Activated T-helper 1 cell treated with anti-CD3 and anti-CD28 coated beads, Interleukin-12 subunit alpha, Interleukin-12 subunit beta, Interleukin-2, Interleukin-4 antibody, amounts not matched to agents 30 ng/mL and 10 ng/mL and 1 ng/mL, durations not matched to agents 14 hours and 24 hours and 36 hours (primary cell): ENCODE results near the gene UBE2E3. TPM values are rescaled to one million over a fixed set of nuclear protein-coding genes. Genes with fewer than 3 reads are reported as not detected.
A peak's percentile ranks its signal among the peaks of the same experiment; 100 is the strongest.
"Not testable (repeated sequence)": the region's sequence is repeated elsewhere in the genome, so short reads cannot be mapped to it uniquely, and the experiment has no call there.

ENCODE experiments used
- DNase-seq: peaks from one replicate; pipeline ENCODE4 v3.0.0; 2021; ENCODE audit warnings: low spot score
- H3K27ac Mint-ChIP-seq: one replicate; pipeline ENCODE4 v1.8.0; 2021; ENCODE audit warnings: mild to moderate bottlenecking, mixed read lengths
- H3K27me3 Mint-ChIP-seq: one replicate; pipeline ENCODE4 v1.8.0; 2022; ENCODE audit warnings: mild to moderate bottlenecking, moderate library complexity, mixed read lengths; ENCODE audit not compliant: insufficient read depth
- H3K36me3 Mint-ChIP-seq: one replicate; pipeline ENCODE4 v1.8.0; 2021; ENCODE audit warnings: low read depth, mixed read lengths
- H3K4me1 Mint-ChIP-seq: one replicate; pipeline ENCODE4 v1.8.0; 2021; ENCODE audit warnings: low read depth, mixed read lengths
- H3K4me3 Mint-ChIP-seq: one replicate; pipeline ENCODE4 v1.8.0; 2021; ENCODE audit warnings: mild to moderate bottlenecking, moderate library complexity, mixed read lengths
- H3K9me3 Mint-ChIP-seq: one replicate; pipeline ENCODE4 v1.8.0; 2021; ENCODE audit warnings: mixed read lengths
- intact Hi-C: fragments of 100-400 bp; cut with micrococcal nuclease; formaldehyde crosslinking; loops from one replicate; pipeline ENCODE4 v1.15.1; 2024
- total RNA-seq: library from RNA; stranded (reverse); gene quantifications from 2 replicates; pipeline ENCODE4 v1.2.3, GENCODE V29; 2022

Gene UBE2E3
- total RNA-seq, 1 donor from 2014 or later = 49.8 TPM

DNA sequence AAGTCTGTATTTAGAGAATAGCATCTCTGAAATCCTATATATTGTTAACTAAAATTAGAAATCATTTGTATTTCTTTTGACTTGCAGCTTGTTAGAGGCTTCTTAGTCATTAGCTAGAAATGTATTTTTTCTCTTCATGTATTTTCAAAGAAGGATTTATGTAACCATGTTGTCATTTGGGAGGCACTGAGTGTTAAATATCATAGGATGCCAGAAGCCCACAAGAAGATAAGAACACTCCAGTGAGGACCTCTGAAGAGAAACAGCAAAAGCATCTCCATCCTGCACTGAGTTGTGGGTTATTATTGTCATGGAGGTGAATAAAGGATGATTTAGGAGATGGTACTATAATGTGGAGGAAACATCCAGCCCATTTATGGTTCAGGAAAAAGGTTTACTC, 93.5 kb downstream of the UBE2E3 start:
- Mint-ChIP-seq H3K4me3 (no peak overlapping the region), H3K36me3 (no peaks in the 10 kb centered on the region), H3K4me1 (peaks cover 13% of the 10 kb centered on the region), H3K9me3 (no peaks in the 10 kb centered on the region), H3K27ac (no peak overlapping the region), H3K27me3 (no peaks in the 10 kb centered on the region)
- intact Hi-C loops = no loop called here
- no peak for DNase-seq

DNA sequence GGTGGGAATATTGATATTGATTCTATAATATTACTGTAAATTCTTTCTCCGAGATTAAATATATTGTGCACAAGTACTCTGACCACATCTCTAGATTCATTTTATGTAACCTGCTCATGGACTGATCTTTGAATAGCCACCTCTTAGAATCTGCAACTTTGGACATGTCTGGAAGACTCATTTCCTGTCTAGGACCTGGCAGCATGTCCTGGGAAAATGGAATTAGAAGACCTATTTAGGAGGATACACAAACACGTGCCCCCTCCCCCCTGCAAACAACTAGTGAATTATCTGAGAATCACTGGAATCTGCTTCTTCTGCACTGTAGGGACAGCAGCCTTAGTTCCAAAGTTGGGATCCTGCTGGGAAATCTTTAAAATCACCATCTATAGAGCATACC, 94.1 kb downstream of the UBE2E3 start:
- no peaks in the 10 kb centered on the region for H3K9me3 Mint-ChIP-seq
- DNase-seq = no peak
- H3K4me1 Mint-ChIP-seq = peaks cover 13% of the 10 kb centered on the region
- no peak overlapping the region for H3K4me3 Mint-ChIP-seq
- H3K36me3 Mint-ChIP-seq = no peaks in the 10 kb centered on the region
- intact Hi-C loops = no loop called here
- no peak overlapping the region for H3K27ac Mint-ChIP-seq
- H3K27me3 Mint-ChIP-seq = no peaks in the 10 kb centered on the region

DNA sequence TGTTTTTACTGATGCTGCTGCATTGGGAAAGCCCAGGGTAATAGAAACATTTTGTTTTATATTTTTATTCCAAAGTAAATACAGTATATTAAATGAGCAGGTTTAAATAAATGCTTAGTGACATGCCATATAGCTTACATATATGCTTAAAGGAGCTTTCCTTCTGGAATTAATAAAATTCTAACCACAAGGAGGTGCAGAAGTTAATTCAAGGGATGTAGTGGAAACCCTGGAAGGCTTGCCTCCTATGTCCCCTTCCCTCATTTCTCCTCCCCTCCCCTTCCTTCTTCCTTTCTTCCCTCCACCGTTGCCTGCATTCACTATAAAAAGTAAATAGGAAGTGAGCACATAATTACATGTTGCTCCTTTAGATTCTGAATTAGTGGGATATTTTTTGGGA, 96.3 kb downstream of the UBE2E3 start:
- Mint-ChIP-seq H3K36me3 (no peaks in the 10 kb centered on the region), H3K9me3 (no peaks in the 10 kb centered on the region), H3K27me3 (no peaks in the 10 kb centered on the region), H3K4me3 (no peak overlapping the region), H3K4me1 (peaks cover 13% of the 10 kb centered on the region), H3K27ac (no peak overlapping the region)
- DNase-seq = no peak
- intact Hi-C loops = loop anchor here (1.0 to 2.0 kb wide), 5 partner anchors 392 to 1000 kb away; no protein-coding TSS in a partner anchor

DNA sequence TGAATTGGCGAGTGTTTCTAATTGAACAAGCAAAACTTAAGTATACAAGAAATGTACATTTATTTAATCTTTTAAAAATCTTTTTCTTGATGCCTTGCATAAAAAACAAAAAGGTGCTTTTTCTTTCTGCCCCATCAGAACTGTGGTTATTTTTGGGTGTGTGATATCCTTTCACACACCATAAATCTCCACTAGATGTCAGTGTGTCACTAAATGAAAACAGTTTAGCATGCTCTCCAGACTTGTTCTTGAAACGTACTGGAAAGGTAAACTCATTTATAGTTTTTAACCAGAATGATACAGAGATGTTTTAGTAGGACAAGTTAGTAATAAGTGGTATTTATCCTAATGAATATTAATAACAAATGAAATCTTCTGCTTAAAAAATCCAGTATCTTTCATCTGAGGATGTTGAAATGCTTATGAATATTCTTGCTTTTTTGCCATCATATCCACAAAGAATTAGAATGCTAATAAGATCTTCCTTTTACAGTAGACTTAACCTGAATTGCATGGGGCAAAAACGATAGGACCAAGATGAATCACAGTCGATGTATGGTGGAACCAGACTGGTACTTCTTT, 96.8 kb downstream of the UBE2E3 start:
- Mint-ChIP-seq H3K27ac (no peak overlapping the region), H3K36me3 (no peaks in the 10 kb centered on the region), H3K27me3 (no peaks in the 10 kb centered on the region), H3K9me3 (no peaks in the 10 kb centered on the region), H3K4me1 (peaks cover 12% of the 10 kb centered on the region), H3K4me3 (no peak overlapping the region)
- intact Hi-C loops = loop anchor here (1.0 to 2.0 kb wide), 5 partner anchors 391 to 1000 kb away; no protein-coding TSS in a partner anchor
- DNase-seq = no peak

DNA sequence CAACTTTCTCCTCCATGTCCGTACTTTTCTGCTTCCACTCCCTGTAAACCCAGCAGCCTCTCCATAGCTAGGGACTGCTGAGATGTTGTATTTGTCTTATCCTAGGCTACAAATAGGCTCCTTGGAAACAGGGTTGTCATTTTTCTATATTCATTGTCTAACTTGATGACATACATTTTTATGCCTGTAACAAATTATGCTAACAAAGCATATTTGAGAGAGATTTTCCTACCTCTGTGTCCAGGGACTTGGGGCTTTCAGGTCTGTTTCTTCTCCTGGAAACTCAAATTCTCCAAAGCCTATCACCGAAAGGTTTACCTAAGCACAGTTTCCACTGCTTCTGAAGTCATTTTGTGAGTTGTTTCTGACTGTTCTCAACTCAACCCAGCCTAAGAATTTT, 102.7 kb downstream of the UBE2E3 start:
- H3K36me3 Mint-ChIP-seq = no peaks in the 10 kb centered on the region
- H3K4me1 Mint-ChIP-seq = no peaks in the 10 kb centered on the region
- intact Hi-C loops = no loop called here
- H3K4me3 Mint-ChIP-seq = no peak overlapping the region
- no peak for DNase-seq
- H3K27me3 Mint-ChIP-seq = peaks cover 2% of the 10 kb centered on the region
- H3K9me3 Mint-ChIP-seq = no peaks in the 10 kb centered on the region
- no peak overlapping the region for H3K27ac Mint-ChIP-seq

DNA sequence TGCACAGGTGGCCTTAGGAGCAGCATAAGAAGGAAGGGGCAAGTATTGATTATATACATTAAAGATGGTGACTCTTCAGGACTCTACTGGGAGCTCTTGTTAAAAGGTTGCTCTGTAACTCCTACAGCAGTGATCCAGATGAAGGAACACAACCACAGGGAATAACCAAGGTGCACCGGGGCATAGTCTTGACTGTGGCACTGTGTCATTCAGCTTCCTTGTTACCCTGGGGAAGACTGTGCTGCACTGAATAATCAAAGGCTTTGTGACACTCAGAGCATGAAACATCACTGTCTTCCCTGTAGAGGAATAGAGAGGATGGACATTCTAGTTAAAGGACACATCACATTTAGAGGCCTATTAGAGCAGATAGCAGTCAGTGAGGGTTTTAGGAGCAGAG, 105.3 kb downstream of the UBE2E3 start:
- DNase-seq = no peak
- H3K36me3 Mint-ChIP-seq = peaks cover 2% of the 10 kb centered on the region
- no peaks in the 10 kb centered on the region for H3K9me3 Mint-ChIP-seq
- no peak overlapping the region for H3K27ac Mint-ChIP-seq
- H3K4me3 Mint-ChIP-seq = no peak overlapping the region
- H3K4me1 Mint-ChIP-seq = no peaks in the 10 kb centered on the region
- intact Hi-C loops = no loop called here
- H3K27me3 Mint-ChIP-seq = peaks cover 2% of the 10 kb centered on the region

DNA sequence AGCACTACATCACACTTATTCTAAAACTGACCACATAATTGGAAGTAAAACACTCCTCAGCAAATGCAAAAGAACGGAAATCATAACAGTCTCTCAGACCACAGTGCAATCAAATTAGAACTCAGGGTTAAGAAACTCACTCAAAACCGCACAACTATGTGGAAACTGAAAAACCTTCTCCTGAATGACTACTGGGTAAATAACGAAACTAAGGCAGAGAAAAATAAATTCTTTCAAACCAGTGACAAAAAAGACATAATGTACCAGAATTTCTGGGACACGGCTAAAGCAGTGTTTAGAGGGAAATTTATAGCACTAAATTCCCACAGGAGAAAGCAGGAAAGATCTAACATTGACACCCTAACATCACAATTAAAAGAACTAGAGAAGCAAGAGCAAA, 111.5 kb downstream of the UBE2E3 start:
- H3K4me1 Mint-ChIP-seq, H3K27me3 Mint-ChIP-seq, intact Hi-C loops, H3K36me3 Mint-ChIP-seq, H3K4me3 Mint-ChIP-seq, DNase-seq, H3K27ac Mint-ChIP-seq: not testable (repeated sequence)
- H3K9me3 Mint-ChIP-seq = peaks cover 21% of the 10 kb centered on the region

DNA sequence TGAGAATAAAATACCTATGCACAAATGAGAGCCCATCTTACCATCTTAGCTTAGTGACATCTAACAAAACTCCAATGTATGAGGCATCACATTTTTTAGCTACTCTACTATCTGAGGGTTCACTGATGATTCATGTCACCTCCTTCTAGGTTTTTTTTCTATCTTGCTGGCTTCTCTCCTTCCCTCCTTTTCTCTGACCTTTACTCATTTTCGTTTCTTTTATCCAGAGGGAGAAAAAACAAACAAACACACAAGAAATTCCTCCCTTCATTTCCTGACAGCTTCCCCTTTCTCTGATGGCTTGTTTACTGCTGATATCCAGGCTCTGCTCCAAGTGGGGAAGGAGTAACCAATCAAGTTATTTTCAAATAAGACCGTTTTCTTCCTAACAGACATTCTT, 115.1 kb downstream of the UBE2E3 start:
- peaks cover 2% of the 10 kb centered on the region for H3K27me3 Mint-ChIP-seq
- intact Hi-C loops = no loop called here
- H3K9me3 Mint-ChIP-seq = peaks cover 21% of the 10 kb centered on the region
- H3K36me3 Mint-ChIP-seq = peaks cover 4% of the 10 kb centered on the region
- H3K4me3 Mint-ChIP-seq = no peak overlapping the region
- H3K4me1 Mint-ChIP-seq = no peaks in the 10 kb centered on the region
- H3K27ac Mint-ChIP-seq = no peak overlapping the region
- DNase-seq = no peak

DNA sequence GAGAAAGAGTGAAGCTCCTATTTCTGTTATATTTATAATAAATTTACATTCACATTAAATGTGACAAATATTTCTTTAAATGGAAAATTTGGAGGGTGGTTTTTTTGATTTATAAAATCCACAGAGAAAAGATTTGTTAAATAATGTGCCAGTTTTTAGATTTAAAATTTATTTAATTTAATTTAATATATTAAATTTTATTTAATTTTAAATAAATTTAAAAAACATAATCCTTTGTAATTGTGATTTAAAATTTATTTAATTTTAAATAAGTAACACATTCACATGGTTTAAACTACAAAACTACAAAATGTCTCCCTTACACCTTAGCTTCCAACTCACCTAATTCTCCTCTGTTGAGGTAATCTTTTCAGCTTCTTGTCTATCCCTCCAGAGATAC, 123.3 kb downstream of the UBE2E3 start:
- DNase-seq = no peak
- Mint-ChIP-seq H3K27ac (no peak overlapping the region), H3K4me1 (peaks cover 41% of the 10 kb centered on the region), H3K9me3 (no peaks in the 10 kb centered on the region), H3K36me3 (peaks cover 6% of the 10 kb centered on the region), H3K27me3 (no peaks in the 10 kb centered on the region), H3K4me3 (no peak overlapping the region)
- intact Hi-C loops = loop anchor here (1.0 kb wide), 3 partner anchors 75 to 612 kb away; no protein-coding TSS in a partner anchor

DNA sequence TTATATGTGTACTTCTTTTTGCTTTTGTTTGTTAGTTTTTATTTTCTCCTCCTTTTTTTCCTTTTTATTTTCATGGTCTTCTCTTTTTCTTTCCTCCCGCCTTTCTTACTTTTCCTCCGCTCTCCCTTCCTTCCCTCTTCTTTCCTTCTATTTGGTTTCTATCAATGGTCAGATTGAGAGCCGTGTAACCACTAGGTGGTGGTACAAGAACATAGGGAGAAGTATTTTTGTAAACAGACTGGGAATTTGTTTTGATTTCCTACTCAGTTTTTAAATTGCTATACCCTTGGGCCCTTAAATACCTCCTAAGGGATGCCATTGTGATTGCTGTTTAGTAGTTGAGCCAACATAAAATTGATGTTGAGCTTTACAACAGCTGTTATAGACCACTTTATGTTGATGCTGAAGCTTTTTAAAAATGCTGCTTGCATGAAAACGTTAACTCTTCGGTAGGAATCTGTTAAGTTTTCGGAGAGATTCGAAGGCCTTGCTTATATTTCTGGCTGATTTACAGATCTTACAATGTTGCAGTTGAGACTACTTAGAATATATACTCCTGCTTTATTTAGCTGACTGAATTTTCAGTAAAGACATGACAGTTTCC, 124.2 kb downstream of the UBE2E3 start:
- no peaks in the 10 kb centered on the region for H3K27me3 Mint-ChIP-seq
- H3K9me3 Mint-ChIP-seq = peaks cover 1% of the 10 kb centered on the region
- peaks cover 50% of the 10 kb centered on the region for H3K4me1 Mint-ChIP-seq
- peaks cover 7% of the 10 kb centered on the region for H3K36me3 Mint-ChIP-seq
- no peak for DNase-seq
- no peak overlapping the region for H3K4me3 Mint-ChIP-seq
- peak overlapping the region; percentile 49 for H3K27ac Mint-ChIP-seq
- intact Hi-C loops = loop anchor here (1.0 kb wide), 3 partner anchors 74 to 611 kb away; no protein-coding TSS in a partner anchor

DNA sequence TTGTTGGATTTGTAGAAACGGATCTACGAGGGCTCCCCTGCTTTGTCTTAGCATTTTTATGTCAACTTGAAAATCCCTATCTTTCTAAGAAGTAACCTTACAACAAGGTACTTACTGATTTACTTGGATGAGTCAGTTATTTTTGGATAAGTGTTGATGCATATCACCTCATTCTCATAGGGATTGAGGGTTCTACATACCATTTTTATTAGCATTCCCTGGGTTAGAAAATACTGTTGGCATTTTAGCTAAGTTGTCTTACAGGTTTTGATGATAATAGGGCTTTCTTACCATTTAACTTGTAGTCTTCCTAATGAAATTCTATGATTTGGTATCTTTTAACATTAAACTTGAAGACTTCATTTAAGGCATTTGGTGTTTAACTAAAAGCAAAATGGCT, 125.2 kb downstream of the UBE2E3 start:
- Mint-ChIP-seq H3K27ac (peak overlapping the region; percentile 96), H3K4me1 (peaks cover 58% of the 10 kb centered on the region), H3K36me3 (peaks cover 15% of the 10 kb centered on the region), H3K9me3 (peaks cover 11% of the 10 kb centered on the region), H3K4me3 (no peak overlapping the region), H3K27me3 (no peaks in the 10 kb centered on the region)
- intact Hi-C loops = no loop called here
- DNase-seq = no peak

DNA sequence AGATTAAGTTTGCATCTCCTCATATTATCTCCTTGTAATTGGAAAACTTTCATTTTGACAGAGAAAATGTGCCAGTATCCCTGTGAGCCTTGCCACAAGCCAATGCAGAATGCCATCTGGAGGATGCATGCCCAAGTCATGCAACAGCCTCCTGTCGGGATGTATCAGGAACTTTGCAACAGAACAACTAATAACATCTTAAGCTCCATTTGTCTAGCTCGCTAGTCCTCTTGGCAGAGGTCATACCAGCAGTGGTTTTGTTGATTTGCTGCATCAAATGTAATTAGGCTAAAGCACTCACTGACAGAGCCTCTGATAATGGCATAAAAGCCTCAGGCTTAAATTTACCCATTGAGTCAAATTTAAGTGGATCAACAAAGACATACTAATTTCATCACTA, 125.8 kb downstream of the UBE2E3 start:
- peaks cover 65% of the 10 kb centered on the region for H3K4me1 Mint-ChIP-seq

DNA sequence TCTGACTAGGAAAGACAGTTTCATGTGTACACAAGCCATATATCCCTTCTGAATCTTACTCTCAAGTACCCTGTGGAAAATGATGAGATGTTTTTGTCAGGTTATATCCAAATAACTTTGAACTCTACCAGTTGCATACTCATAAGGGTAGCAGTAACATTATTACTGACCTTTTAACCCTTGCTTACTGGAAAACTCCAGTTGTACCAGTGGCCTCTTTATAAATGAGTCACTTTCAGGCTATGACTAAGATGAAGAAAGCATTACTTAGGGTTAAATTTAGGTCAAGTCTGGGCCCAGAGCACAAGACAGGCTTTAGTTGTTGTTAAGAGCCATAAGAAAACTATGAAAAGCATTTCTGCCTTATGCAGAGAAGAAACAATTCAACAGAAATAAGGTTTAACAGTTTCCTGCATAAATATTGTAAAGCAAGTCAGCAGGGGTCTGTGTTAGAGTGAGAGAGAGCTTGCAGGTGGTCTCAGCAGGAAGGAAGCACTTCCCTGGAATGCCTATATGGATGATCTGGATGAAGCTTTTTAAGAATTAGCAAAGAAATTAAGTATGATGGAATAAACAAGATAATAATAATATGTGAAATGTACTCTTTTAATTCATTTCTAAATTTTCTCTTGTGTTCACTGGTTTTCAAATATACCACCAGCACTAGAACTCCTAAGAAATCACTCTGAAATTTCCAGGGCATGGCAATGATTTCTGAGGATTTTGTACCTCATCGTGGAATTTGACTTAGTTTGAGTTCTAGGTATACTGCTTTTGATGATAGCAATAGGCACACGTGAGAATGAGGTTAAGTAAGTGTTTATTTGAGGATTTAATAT, 126.6 kb downstream of the UBE2E3 start:
- peaks cover 13% of the 10 kb centered on the region for H3K9me3 Mint-ChIP-seq
- intact Hi-C loops = loop anchor here (1.0 to 2.0 kb wide), 12 partner anchors 16 to 684 kb away; partner anchors contain the start of gene UBE2E3
- no peaks in the 10 kb centered on the region for H3K27me3 Mint-ChIP-seq
- peak overlapping the region; percentile 94 for H3K27ac Mint-ChIP-seq
- DNase-seq = peak; percentile 37
- H3K4me1 Mint-ChIP-seq = peaks cover 66% of the 10 kb centered on the region
- peaks cover 16% of the 10 kb centered on the region for H3K36me3 Mint-ChIP-seq
- peak overlapping the region; percentile 62 for H3K4me3 Mint-ChIP-seq

More for the DNA sequence above, 125.8 kb downstream of the UBE2E3 start:
- H3K4me3 Mint-ChIP-seq = peak overlapping the region; percentile 67
- DNase-seq = no peak
- peaks cover 16% of the 10 kb centered on the region for H3K36me3 Mint-ChIP-seq
- intact Hi-C loops = loop anchor here (1.0 to 2.0 kb wide), 6 partner anchors 57 to 349 kb away; partner anchors contain the start of gene UBE2E3
- peak overlapping the region; percentile 96 for H3K27ac Mint-ChIP-seq
- no peaks in the 10 kb centered on the region for H3K27me3 Mint-ChIP-seq
- H3K9me3 Mint-ChIP-seq = peaks cover 13% of the 10 kb centered on the region
